HepG2 (cell line): Measurements from ENCODE around the gene PCDHB10. TPM values are rescaled to one million over a fixed set of nuclear protein-coding genes. Genes with fewer than 3 reads are reported as not detected.
A peak's percentile ranks its signal among the peaks of the same experiment; 100 is the strongest.

Source experiments
- ATAC-seq: fragments of 200-7000 bp; cut with Tn5 transposase; 3 replicates; pipeline ENCODE4 v1.9.1; 2020; ENCODE audit warnings: mild to moderate bottlenecking, moderate library complexity
- BruUV-seq: library from RNA; stranded (reverse); fragments of 400-500 nt; replicated peaks from 2 replicates; lab custom pipeline; 2021; lab: Mats Ljungman, UMichigan
- CTCF ChIA-PET: fragments of 300-600 bp; formaldehyde crosslinking; extraction: SDS; loops from one replicate; lab custom pipeline; 2021; ENCODE audit warnings: low total read pairs, inconsistent platforms, low intra/inter-chr PET ratio; lab: Yijun Ruan, JAX
- POLR2A ChIA-PET: fragments of 350-600 bp; sonication (Branson Sonifier 250); formaldehyde crosslinking; loops from one replicate; lab custom pipeline; 2020; ENCODE audit warnings: antibody characterized with exemption, inconsistent platforms; lab: Yijun Ruan, JAX
- DNase-seq: peaks from one replicate; pipeline ENCODE4 v3.0.0-alpha.2; 2015; ENCODE audit warnings: low spot score
- FAIRE-seq: peaks from 3 replicates; lab custom pipeline; 2011; peaks lifted over from hg19 to GRCh38; lab: Jason Lieb, UNC
- H2AFZ ChIP-seq: one replicate; pipeline ENCODE4 v1.6.1; 2011; ENCODE audit warnings: low read length, inconsistent platforms
- H3K27ac ChIP-seq: fragments of 300-600 bp; 3 replicates; pipeline ENCODE4 v1.8.0; 2011; ENCODE audit warnings: mixed run types, mild to moderate bottlenecking, mixed read lengths, low read length, inconsistent platforms; ENCODE audit not compliant: insufficient read depth; ENCODE audit errors: extremely low read length
- H3K27me3 ChIP-seq, 2 experiments: fragments of 200-600 bp in 1 of 2; 2 replicates in 1 of 2; 3 replicates in 1 of 2; pipeline versions ENCODE4 v1.6.0 to v1.8.0; 2011; ENCODE audit warnings: low read length in 2 of 2, mild to moderate bottlenecking in 2 of 2, moderate library complexity in 2 of 2, inconsistent platforms in 1 of 2; ENCODE audit not compliant: insufficient read depth in 2 of 2, control insufficient read depth in 1 of 2
- H3K36me3 ChIP-seq, 2 experiments: fragments of 200-600 bp in 1 of 2; replicated peaks in 1 of 2; 2 replicates in 1 of 2; 3 replicates in 1 of 2; pipeline versions ENCODE4 v1.5.1 to v1.8.0; 2011; ENCODE audit warnings: low read length in 2 of 2, inconsistent platforms in 1 of 2; ENCODE audit not compliant: insufficient read depth in 2 of 2, control insufficient read depth in 1 of 2
- H3K4me1 ChIP-seq: 2 replicates; pipeline ENCODE4 v1.5.1; 2012; ENCODE audit warnings: low read length, inconsistent platforms; ENCODE audit not compliant: insufficient read depth
- H3K4me2 ChIP-seq: 2 replicates; pipeline ENCODE4 v1.6.0; 2011; ENCODE audit warnings: low read depth, low read length, inconsistent platforms
- H3K4me3 ChIP-seq, 3 experiments: fragments of 200-600 bp in 1 of 3; sonication (generic), shearing (Covaris generic) in 1 of 3; replicated peaks in 1 of 3; 2 replicates each; pipeline ENCODE4 v1.5.1; 2011 to 2016; ENCODE audit warnings: low read length in 3 of 3, inconsistent platforms in 2 of 3, low read depth in 2 of 3, mild to moderate bottlenecking in 2 of 3, control low read depth in 1 of 3, mixed read lengths in 1 of 3; ENCODE audit not compliant: insufficient read depth in 1 of 3
- H3K79me2 ChIP-seq: one replicate; pipeline ENCODE4 v1.6.1; 2011; ENCODE audit warnings: low read length, inconsistent platforms; ENCODE audit not compliant: insufficient read depth
- H3K9ac ChIP-seq: 2 replicates; pipeline ENCODE4 v1.6.0; 2011; ENCODE audit warnings: mild to moderate bottlenecking, low read depth, low read length, inconsistent platforms; ENCODE audit not compliant: insufficient read depth
- H3K9me3 ChIP-seq: 2 replicates; pipeline ENCODE4 v1.5.1; 2012; ENCODE audit warnings: mild to moderate bottlenecking, low read length
- H4K20me1 ChIP-seq: 2 replicates; pipeline ENCODE4 v1.6.0; 2011; ENCODE audit warnings: inconsistent platforms, mild to moderate bottlenecking, low read length, moderate library complexity; ENCODE audit not compliant: insufficient read depth
- DNMT1 ChIP-seq: sonication (generic); formaldehyde crosslinking; IDR thresholded peaks from 2 replicates; pipeline ENCODE4 v1.5.1; 2020; ENCODE audit warnings: mild to moderate bottlenecking, missing genetic modification reagents
- NR3C1 ChIP-seq: sonication (generic); formaldehyde crosslinking; IDR thresholded peaks from 2 replicates; pipeline ENCODE4 v1.4.0; 2020; ENCODE audit warnings: missing genetic modification reagents
- RAD21 ChIP-seq: fragments of 450-650 bp; formaldehyde crosslinking; IDR thresholded peaks from 2 replicates; pipeline ENCODE4 v1.5.0; 2020; ENCODE audit warnings: mild to moderate bottlenecking
- ZFP36 ChIP-seq: fragments of 150-350 bp; IDR thresholded peaks from 2 replicates; pipeline ENCODE4 v1.6.1; 2018; ENCODE audit warnings: borderline replicate concordance, low read length, low read depth; ENCODE audit not compliant: partially characterized antibody
- ZNF781 ChIP-seq: sonication (generic); formaldehyde crosslinking; IDR thresholded peaks from 2 replicates; pipeline ENCODE4 v1.5.1; 2020; ENCODE audit warnings: borderline replicate concordance, mild to moderate bottlenecking, missing genetic modification reagents; ENCODE audit errors: not compliant biosample characterization
- WGBS: methylation state at CpG from one replicate; pipeline ENCODE4 v1.1.6; 2017; ENCODE audit warnings: low lambda C conversion rate; 5-methylcytosine and 5-hydroxymethylcytosine counted together
- in situ Hi-C: cut with HindIII; loops from 2 replicates; pipeline ENCODE4 v1.10.0; 2017; ENCODE audit warnings: low pct_unique_long_range_greater_than_20kb; ENCODE audit not compliant: extremely low pct_ligation_motif_present
- intact Hi-C: fragments of 100-400 bp; cut with micrococcal nuclease; formaldehyde crosslinking; loops from one replicate; pipeline ENCODE4 v1.10.0; 2022; ENCODE audit not compliant: unreplicated experiment
- polyA plus RNA-seq, 8 experiments: library from polyadenylated mRNA; depleted of rRNA in 3 of 8; stranded (reverse) in 7 of 8; unstranded in 1 of 8; fragments of >200 nt; fragmentation: Illumina TruSeq in 4 of 8; extraction: Trizol in 4 of 8; gene quantifications; 2 replicates each; pipeline versions ENCODE4 v1.2.1 to v1.2.3, GENCODE V29; 2011 to 2016; ENCODE audit warnings: low read depth in 4 of 8, missing spikeins in 1 of 8, mixed read lengths in 1 of 8; ENCODE audit not compliant: insufficient read depth in 1 of 8
- total RNA-seq, 5 experiments: library from RNA; depleted of rRNA; stranded (reverse); fragments of >200 nt; fragmentation: Illumina TruSeq; extraction: Trizol; gene quantifications; 2 replicates each; pipeline ENCODE4 v1.2.3, GENCODE V29; 2016; ENCODE audit warnings: low read depth in 1 of 5
- TF ChIP-seq, protein P1 (sequence below): sonication (generic); formaldehyde crosslinking; IDR thresholded peaks from 2 replicates; pipeline ENCODE4 v1.5.0; 2020; ENCODE audit warnings: mild to moderate bottlenecking, missing genetic modification reagents, moderate library complexity
- TF ChIP-seq, protein P2 (sequence below): sonication (generic); formaldehyde crosslinking; IDR thresholded peaks from 2 replicates; pipeline ENCODE4 v1.9.0; 2021; ENCODE audit warnings: missing genetic modification reagents, mild to moderate bottlenecking, borderline replicate concordance
- TF ChIP-seq, protein P3 (sequence below), 2 experiments: fragments of 450-650 bp in 1 of 2; sonication (generic) in 1 of 2; formaldehyde crosslinking in 1 of 2; IDR thresholded peaks; 2 replicates each; pipeline versions ENCODE4 v1.6.1 to v1.8.0; 2016 to 2022; ENCODE audit warnings: antibody characterized with exemption in 1 of 2, mild to moderate bottlenecking in 1 of 2, missing genetic modification reagents in 1 of 2

Gene PCDHB10
- total and polyA plus RNA-seq, 2 of the 13 experiments (the other 11 are each of a cell fraction or from before 2014, with no cell fraction given) = 0.05 TPM; not detected in 1

DNA sequence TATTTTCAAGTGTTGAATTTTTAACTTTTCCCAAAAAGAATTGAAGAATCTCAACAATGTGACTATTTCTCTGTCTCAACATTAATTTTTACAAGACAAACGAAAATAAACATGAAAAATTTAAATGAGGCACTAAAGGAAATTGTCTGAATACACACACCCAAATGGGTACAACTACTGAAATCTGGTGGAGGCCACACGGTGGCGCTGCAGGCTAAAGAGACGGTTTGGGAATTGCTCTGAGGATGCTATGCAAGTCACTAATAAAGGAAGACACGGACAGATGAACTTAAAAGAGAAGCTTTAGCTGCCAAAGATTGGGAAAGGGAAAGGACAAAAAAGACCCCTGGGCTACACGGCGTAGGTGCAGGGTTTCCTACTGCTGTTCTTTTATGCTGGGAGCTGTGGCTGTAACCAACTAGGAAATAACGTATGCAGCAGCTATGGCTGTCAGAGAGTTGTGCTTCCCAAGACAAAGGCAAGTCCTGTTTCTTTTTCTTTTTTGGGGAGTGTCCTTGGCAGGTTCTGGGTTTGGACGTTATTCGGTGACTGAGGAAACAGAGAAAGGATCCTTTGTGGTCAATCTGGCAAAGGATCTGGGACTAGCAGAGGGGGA, at the start of gene PCDHB10 (continued):
- TF ChIP-seq, protein P1, sequence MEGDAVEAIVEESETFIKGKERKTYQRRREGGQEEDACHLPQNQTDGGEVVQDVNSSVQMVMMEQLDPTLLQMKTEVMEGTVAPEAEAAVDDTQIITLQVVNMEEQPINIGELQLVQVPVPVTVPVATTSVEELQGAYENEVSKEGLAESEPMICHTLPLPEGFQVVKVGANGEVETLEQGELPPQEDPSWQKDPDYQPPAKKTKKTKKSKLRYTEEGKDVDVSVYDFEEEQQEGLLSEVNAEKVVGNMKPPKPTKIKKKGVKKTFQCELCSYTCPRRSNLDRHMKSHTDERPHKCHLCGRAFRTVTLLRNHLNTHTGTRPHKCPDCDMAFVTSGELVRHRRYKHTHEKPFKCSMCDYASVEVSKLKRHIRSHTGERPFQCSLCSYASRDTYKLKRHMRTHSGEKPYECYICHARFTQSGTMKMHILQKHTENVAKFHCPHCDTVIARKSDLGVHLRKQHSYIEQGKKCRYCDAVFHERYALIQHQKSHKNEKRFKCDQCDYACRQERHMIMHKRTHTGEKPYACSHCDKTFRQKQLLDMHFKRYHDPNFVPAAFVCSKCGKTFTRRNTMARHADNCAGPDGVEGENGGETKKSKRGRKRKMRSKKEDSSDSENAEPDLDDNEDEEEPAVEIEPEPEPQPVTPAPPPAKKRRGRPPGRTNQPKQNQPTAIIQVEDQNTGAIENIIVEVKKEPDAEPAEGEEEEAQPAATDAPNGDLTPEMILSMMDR (CRISPR knock-in tag) = peak; percentile 72
- no peak for TF ChIP-seq DNMT1 (CRISPR knock-in tag)
- TF ChIP-seq, protein P2, sequence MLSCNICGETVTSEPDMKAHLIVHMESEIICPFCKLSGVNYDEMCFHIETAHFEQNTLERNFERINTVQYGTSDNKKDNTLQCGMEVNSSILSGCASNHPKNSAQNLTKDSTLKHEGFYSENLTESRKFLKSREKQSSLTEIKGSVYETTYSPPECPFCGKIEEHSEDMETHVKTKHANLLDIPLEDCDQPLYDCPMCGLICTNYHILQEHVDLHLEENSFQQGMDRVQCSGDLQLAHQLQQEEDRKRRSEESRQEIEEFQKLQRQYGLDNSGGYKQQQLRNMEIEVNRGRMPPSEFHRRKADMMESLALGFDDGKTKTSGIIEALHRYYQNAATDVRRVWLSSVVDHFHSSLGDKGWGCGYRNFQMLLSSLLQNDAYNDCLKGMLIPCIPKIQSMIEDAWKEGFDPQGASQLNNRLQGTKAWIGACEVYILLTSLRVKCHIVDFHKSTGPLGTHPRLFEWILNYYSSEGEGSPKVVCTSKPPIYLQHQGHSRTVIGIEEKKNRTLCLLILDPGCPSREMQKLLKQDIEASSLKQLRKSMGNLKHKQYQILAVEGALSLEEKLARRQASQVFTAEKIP (CRISPR knock-in tag) = no peak

DNA sequence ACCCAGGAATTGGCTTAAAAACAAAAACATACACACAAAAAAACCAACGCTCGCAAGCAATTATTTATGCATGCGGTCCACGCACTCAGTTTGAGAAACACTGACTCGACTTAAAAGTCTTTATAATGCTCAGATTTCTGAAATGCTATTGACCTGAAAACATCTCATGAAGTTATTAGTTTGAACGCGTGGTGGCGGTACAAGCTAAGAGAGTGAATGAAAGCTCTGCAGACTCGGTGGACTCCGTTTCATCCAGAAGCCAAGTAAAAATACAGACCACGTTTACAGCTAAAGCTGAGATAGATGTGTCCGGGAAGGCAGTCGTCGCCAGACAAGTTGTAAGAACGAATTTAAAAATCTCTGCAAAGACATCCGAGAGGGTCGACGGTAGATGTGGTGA, 42.3 kb upstream of the PCDHB10 start, which contains the start of gene PCDHB6:
PCDHB6 (plus strand) TSS at position 246 of the 400 bp plus-strand sequence. CDS start 201 bp downstream, outside the sequence.
- intact Hi-C loops = loop anchor here (2.0 kb wide), 2 partner anchors 55 to 65 kb away; partner anchors contain the start of gene PCDHB2
- BruUV-seq = no TSS peak
- no peaks in the 10 kb centered on the region for H3K36me3 ChIP-seq
- DNase-seq (peak; percentile 56), FAIRE-seq (peak; percentile 4), ATAC-seq (peak; percentile 90)
- peaks cover 7% of the 10 kb centered on the region; the same call in 1 of the 2 replicates for H3K4me1 ChIP-seq
- POLR2A ChIA-PET = no interaction called here
- in situ Hi-C loops = no loop called here
- no peak within 1 kb of the TSS for H3K27ac ChIP-seq
- H3K27me3 ChIP-seq = peaks cover 0 to 10% of the 10 kb centered on the region in 2 experiments; a peak in 1 of 5 replicates
- CTCF ChIA-PET = interaction anchor here (0.7 to 1.2 kb wide), 2 partner anchors 29 to 414 kb away, joined by 3 read pairs; no protein-coding TSS in a partner anchor
- no peaks in the 10 kb centered on the region for H4K20me1 ChIP-seq
- H2AFZ ChIP-seq = peak within 1 kb of the TSS; percentile 64
- 7% methylated on average over 17 of the region's 18 CpGs for whole genome bisulfite sequencing
- H3K79me2 ChIP-seq = no peaks in the 10 kb centered on the region
- peak within 1 kb of the TSS; percentile 67 for H3K4me2 ChIP-seq
- H3K9ac ChIP-seq = no peak within 1 kb of the TSS
- peak within 1 kb of the TSS in 2 of 3 experiments; percentile 18 to 47; a peak in 2 of 6 replicates for H3K4me3 ChIP-seq
- no peaks in the 10 kb centered on the region for H3K9me3 ChIP-seq
- TF ChIP-seq ZFP36 = no peak
- peak; percentile 44 for TF ChIP-seq ZNF781 (CRISPR knock-in tag)
- TF ChIP-seq RAD21 (CRISPR knock-in tag) = peak; percentile 42; the same call in 1 of the 2 replicates
- TF ChIP-seq NR3C1 (CRISPR knock-in tag) = no peak
- TF ChIP-seq, protein P3, sequence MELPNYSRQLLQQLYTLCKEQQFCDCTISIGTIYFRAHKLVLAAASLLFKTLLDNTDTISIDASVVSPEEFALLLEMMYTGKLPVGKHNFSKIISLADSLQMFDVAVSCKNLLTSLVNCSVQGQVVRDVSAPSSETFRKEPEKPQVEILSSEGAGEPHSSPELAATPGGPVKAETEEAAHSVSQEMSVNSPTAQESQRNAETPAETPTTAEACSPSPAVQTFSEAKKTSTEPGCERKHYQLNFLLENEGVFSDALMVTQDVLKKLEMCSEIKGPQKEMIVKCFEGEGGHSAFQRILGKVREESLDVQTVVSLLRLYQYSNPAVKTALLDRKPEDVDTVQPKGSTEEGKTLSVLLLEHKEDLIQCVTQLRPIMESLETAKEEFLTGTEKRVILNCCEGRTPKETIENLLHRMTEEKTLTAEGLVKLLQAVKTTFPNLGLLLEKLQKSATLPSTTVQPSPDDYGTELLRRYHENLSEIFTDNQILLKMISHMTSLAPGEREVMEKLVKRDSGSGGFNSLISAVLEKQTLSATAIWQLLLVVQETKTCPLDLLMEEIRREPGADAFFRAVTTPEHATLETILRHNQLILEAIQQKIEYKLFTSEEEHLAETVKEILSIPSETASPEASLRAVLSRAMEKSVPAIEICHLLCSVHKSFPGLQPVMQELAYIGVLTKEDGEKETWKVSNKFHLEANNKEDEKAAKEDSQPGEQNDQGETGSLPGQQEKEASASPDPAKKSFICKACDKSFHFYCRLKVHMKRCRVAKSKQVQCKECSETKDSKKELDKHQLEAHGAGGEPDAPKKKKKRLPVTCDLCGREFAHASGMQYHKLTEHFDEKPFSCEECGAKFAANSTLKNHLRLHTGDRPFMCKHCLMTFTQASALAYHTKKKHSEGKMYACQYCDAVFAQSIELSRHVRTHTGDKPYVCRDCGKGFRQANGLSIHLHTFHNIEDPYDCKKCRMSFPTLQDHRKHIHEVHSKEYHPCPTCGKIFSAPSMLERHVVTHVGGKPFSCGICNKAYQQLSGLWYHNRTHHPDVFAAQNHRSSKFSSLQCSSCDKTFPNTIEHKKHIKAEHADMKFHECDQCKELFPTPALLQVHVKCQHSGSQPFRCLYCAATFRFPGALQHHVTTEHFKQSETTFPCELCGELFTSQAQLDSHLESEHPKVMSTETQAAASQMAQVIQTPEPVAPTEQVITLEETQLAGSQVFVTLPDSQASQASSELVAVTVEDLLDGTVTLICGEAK (IDR thresholded peaks at IDR 0.05) = no peak
- TF ChIP-seq, protein P3 (CRISPR knock-in tag; IDR thresholded peaks at IDR 0.05) = no peak
